GM12878 (cell line): ENCODE data around the gene ARFRP1. TPM values are rescaled to one million over a fixed set of nuclear protein-coding genes. Genes with fewer than 3 reads are reported as not detected.

ENCODE experiments used
- ATAC-seq: fragments of 200-7000 bp; cut with Tn5 transposase; 3 replicates; pipeline ENCODE4 v1.9.1; 2020; ENCODE audit warnings: mild to moderate bottlenecking, moderate library complexity
- BruUV-seq: library from RNA; stranded (reverse); fragments of 400-500 nt; replicated peaks from 2 replicates; lab custom pipeline; 2021; lab: Mats Ljungman, UMichigan
- CTCF ChIA-PET: fragments of 300-600 bp; sonication (Branson Sonifier 250); formaldehyde crosslinking; extraction: SDS; loops from one replicate; lab custom pipeline; 2021; ENCODE audit warnings: inconsistent platforms; lab: Yijun Ruan, JAX
- POLR2A ChIA-PET: fragments of 350-600 bp; formaldehyde crosslinking; extraction: SDS; loops from one replicate; lab custom pipeline; 2021; ENCODE audit warnings: inconsistent platforms; lab: Charles Lee
- RAD21 ChIA-PET: fragments of 300-600 bp; sonication (Branson Sonifier 250); formaldehyde crosslinking; loops from one replicate; lab custom pipeline; 2023; ENCODE audit warnings: antibody characterized with exemption; ENCODE audit not compliant: unreplicated experiment; lab: Charles Lee
- SMC1A ChIA-PET: fragments of 300-600 bp; sonication (Branson Sonifier 250); formaldehyde crosslinking; loops from one replicate; lab custom pipeline; 2023; ENCODE audit not compliant: unreplicated experiment, uncharacterized antibody; lab: Charles Lee
- DNase-seq: peaks from one replicate; pipeline ENCODE4 v3.0.0-alpha.2; 2011; ENCODE audit warnings: low read depth, low spot score
- FAIRE-seq: peaks from 3 replicates; lab custom pipeline; 2011; peaks lifted over from hg19 to GRCh38; lab: Jason Lieb, UNC
- H2AFZ ChIP-seq: 2 replicates; pipeline ENCODE4 v1.6.0; 2011; ENCODE audit warnings: low read depth, low read length, control low read depth; ENCODE audit not compliant: control insufficient read depth
- H3K27ac ChIP-seq: 2 replicates; pipeline ENCODE4 v1.5.1; 2011; ENCODE audit warnings: control low read depth; ENCODE audit not compliant: control insufficient read depth, insufficient read depth
- H3K27me3 ChIP-seq, 2 experiments: replicated peaks in 1 of 2; 2 replicates each; pipeline versions ENCODE4 v1.6.0 to v1.6.1; 2011; ENCODE audit warnings: low read length in 1 of 2; ENCODE audit not compliant: control insufficient read depth in 2 of 2, insufficient read depth in 2 of 2
- H3K36me3 ChIP-seq, 2 experiments: 2 replicates each; pipeline ENCODE4 v1.5.1; 2011; ENCODE audit warnings: low read length in 1 of 2; ENCODE audit not compliant: control insufficient read depth in 2 of 2, insufficient read depth in 2 of 2
- H3K4me1 ChIP-seq: 2 replicates; pipeline ENCODE4 v1.6.1; 2011; ENCODE audit warnings: mild to moderate bottlenecking, low read length, moderate library complexity, mixed read lengths; ENCODE audit not compliant: control insufficient read depth, insufficient read depth
- H3K4me2 ChIP-seq: 2 replicates; pipeline ENCODE4 v1.6.0; 2011; ENCODE audit warnings: control low read depth; ENCODE audit not compliant: control insufficient read depth, insufficient read depth
- H3K4me3 ChIP-seq: fragments of 200-600 bp; sonication (generic); 2 replicates; pipeline ENCODE4 v1.5.1; 2016
- H3K79me2 ChIP-seq: 2 replicates; pipeline ENCODE4 v1.6.0; 2011; ENCODE audit warnings: low read length; ENCODE audit not compliant: control insufficient read depth, insufficient read depth
- H3K9ac ChIP-seq: 2 replicates; pipeline ENCODE4 v1.8.0; 2011; ENCODE audit warnings: low read length, control low read depth, mixed read lengths; ENCODE audit not compliant: control insufficient read depth, insufficient read depth
- H3K9me3 ChIP-seq: replicated peaks from 3 replicates; pipeline ENCODE4 v1.5.1; 2011; ENCODE audit warnings: mild to moderate bottlenecking, low read length; ENCODE audit not compliant: control insufficient read depth, insufficient read depth
- H4K20me1 ChIP-seq: 2 replicates; pipeline ENCODE4 v1.6.0; 2011; ENCODE audit not compliant: control insufficient read depth, insufficient read depth
- CHD1 ChIP-seq: IDR thresholded peaks from 2 replicates; pipeline ENCODE4 v1.6.1; 2012; ENCODE audit warnings: low read depth, low read length, improper control_type of control experiment
- CHD4 ChIP-seq: fragments of 200-600 bp; sonication (generic); IDR thresholded peaks from 2 replicates; pipeline ENCODE4 v1.6.1; 2016; ENCODE audit warnings: mild to moderate bottlenecking
- EED ChIP-seq: sonication (generic); IDR thresholded peaks from 2 replicates; pipeline ENCODE4 v1.6.1; 2016; ENCODE audit warnings: antibody characterized with exemption, low read depth
- HDGF ChIP-seq: fragments of 450-650 bp; IDR thresholded peaks from 2 replicates; pipeline ENCODE4 v1.6.1; 2016; ENCODE audit warnings: antibody characterized with exemption
- PML ChIP-seq: IDR thresholded peaks from 2 replicates; pipeline ENCODE4 v1.6.1; 2012; ENCODE audit warnings: low read length, inconsistent platforms
- SMAD1 ChIP-seq: fragments of 450-650 bp; IDR thresholded peaks from 2 replicates; pipeline ENCODE4 v1.6.1; 2018; ENCODE audit warnings: mild to moderate bottlenecking, low read depth; ENCODE audit not compliant: partially characterized antibody
- SUZ12 ChIP-seq: fragments of 200-600 bp; sonication (generic); IDR thresholded peaks from one replicate; pipeline ENCODE4 v1.6.1; 2018; ENCODE audit warnings: antibody characterized with exemption, mild to moderate bottlenecking; ENCODE audit not compliant: unreplicated experiment
- TARDBP ChIP-seq: IDR thresholded peaks from 2 replicates; pipeline ENCODE4 v1.6.1; 2016; ENCODE audit warnings: borderline replicate concordance
- ZBED1 ChIP-seq: IDR thresholded peaks from 2 replicates; pipeline ENCODE4 v1.6.1; 2016; ENCODE audit warnings: borderline replicate concordance
- WGBS: methylation state at CpG from one replicate; pipeline ENCODE4 v1.1.6; 2016; ENCODE audit warnings: low lambda C conversion rate; ENCODE audit not compliant: insufficient replicate concordance, insufficient coverage; ENCODE audit errors: missing lambda C conversion rate; 5-methylcytosine and 5-hydroxymethylcytosine counted together
- in situ Hi-C: fragments of 300-500 bp; cut with MboI; formaldehyde crosslinking; loops from 9 replicates; pipeline ENCODE4 v1.14.3; 2018; ENCODE audit warnings: mixed read lengths
- intact Hi-C: fragments of 100-400 bp; cut with micrococcal nuclease; formaldehyde crosslinking; loops from one replicate; pipeline ENCODE4 v1.14.2; 2022; ENCODE audit not compliant: unreplicated experiment
- polyA plus RNA-seq, 11 experiments: library from polyadenylated mRNA; depleted of rRNA in 4 of 11; unstranded in 6 of 11; stranded (reverse) in 5 of 11; fragments of >200 nt; fragmentation: Nextera tagmentation in 4 of 11; fragmentation: Illumina TruSeq in 1 of 11; extraction: Ambion mirVana in 4 of 11; extraction: Trizol in 1 of 11; gene quantifications; 1 replicate in 1 of 11; 2 replicates in 10 of 11; pipeline versions ENCODE4 v1.2.1 to v1.2.3, GENCODE V29; 2011 to 2016; ENCODE audit warnings: inconsistent platforms in 2 of 11, missing spikeins in 2 of 11, low read depth in 1 of 11
- total RNA-seq, 4 experiments: library from RNA; depleted of rRNA in 3 of 4; stranded (reverse); fragments of >200 nt in 3 of 4; fragmentation: Illumina TruSeq in 1 of 4; extraction: Trizol in 1 of 4; gene quantifications; 2 replicates each; pipeline versions ENCODE4 v1.2.1 to v1.2.3, GENCODE V29; 2013 to 2021
- TF ChIP-seq, protein P1 (sequence below): IDR thresholded peaks from 2 replicates; pipeline ENCODE4 v1.6.1; 2012; ENCODE audit warnings: mild to moderate bottlenecking, low read depth, low read length
- TF ChIP-seq, protein P2 (sequence below): fragments of 450-650 bp; IDR thresholded peaks from 2 replicates; pipeline ENCODE4 v1.6.1; 2016; ENCODE audit warnings: mild to moderate bottlenecking
- TF ChIP-seq, protein P3 (sequence below): fragments of 450-650 bp; IDR thresholded peaks from 2 replicates; pipeline ENCODE4 v1.6.1; 2017; ENCODE audit warnings: low read depth, mild to moderate bottlenecking, moderate library complexity

Gene ARFRP1
- total and polyA plus RNA-seq, 10 of the 15 experiments (the other 5 are each of a cell fraction or from before 2014, with no cell fraction given) = 0.37 to 71.7 (median 34.6) TPM

DNA sequence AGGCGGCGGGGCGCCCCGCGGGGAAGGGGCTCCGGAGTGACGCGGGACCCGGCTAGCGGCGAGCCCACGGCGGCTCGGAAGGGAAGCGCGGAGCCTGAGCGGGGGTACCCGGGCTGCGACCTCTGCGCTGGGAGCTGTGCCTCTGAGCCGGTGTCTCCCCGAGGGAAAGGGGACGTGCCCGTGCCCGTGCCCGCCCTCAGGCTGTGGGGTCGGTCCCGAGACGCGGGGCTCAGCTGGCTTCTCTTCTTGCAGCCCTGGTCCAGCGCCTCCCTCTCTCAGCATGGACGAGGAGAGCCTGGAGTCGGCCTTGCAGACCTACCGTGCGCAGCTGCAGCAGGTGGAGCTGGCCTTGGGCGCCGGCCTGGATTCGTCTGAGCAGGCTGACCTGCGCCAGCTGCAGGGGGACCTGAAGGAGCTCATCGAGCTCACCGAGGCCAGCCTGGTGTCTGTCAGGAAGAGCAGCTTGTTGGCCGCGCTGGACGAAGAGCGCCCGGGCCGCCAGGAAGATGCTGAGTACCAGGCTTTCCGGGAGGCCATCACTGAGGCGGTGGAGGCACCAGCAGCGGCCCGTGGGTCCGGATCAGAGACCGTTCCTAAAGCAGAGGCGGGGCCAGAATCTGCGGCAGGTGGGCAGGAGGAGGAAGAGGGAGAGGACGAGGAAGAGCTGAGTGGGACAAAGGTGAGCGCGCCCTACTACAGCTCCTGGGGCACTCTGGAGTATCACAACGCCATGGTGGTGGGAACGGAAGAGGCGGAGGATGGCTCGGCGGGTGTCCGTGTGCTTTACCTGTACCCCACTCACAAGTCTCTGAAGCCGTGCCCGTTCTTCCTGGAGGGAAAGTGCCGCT lies 749 bp upstream of the ARFRP1 start (continued):
- TF ChIP-seq, protein P1, sequence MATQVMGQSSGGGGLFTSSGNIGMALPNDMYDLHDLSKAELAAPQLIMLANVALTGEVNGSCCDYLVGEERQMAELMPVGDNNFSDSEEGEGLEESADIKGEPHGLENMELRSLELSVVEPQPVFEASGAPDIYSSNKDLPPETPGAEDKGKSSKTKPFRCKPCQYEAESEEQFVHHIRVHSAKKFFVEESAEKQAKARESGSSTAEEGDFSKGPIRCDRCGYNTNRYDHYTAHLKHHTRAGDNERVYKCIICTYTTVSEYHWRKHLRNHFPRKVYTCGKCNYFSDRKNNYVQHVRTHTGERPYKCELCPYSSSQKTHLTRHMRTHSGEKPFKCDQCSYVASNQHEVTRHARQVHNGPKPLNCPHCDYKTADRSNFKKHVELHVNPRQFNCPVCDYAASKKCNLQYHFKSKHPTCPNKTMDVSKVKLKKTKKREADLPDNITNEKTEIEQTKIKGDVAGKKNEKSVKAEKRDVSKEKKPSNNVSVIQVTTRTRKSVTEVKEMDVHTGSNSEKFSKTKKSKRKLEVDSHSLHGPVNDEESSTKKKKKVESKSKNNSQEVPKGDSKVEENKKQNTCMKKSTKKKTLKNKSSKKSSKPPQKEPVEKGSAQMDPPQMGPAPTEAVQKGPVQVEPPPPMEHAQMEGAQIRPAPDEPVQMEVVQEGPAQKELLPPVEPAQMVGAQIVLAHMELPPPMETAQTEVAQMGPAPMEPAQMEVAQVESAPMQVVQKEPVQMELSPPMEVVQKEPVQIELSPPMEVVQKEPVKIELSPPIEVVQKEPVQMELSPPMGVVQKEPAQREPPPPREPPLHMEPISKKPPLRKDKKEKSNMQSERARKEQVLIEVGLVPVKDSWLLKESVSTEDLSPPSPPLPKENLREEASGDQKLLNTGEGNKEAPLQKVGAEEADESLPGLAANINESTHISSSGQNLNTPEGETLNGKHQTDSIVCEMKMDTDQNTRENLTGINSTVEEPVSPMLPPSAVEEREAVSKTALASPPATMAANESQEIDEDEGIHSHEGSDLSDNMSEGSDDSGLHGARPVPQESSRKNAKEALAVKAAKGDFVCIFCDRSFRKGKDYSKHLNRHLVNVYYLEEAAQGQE = no peak
- TF ChIP-seq TARDBP (no peak), PML (no peak), ZBED1 (no peak)

DNA sequence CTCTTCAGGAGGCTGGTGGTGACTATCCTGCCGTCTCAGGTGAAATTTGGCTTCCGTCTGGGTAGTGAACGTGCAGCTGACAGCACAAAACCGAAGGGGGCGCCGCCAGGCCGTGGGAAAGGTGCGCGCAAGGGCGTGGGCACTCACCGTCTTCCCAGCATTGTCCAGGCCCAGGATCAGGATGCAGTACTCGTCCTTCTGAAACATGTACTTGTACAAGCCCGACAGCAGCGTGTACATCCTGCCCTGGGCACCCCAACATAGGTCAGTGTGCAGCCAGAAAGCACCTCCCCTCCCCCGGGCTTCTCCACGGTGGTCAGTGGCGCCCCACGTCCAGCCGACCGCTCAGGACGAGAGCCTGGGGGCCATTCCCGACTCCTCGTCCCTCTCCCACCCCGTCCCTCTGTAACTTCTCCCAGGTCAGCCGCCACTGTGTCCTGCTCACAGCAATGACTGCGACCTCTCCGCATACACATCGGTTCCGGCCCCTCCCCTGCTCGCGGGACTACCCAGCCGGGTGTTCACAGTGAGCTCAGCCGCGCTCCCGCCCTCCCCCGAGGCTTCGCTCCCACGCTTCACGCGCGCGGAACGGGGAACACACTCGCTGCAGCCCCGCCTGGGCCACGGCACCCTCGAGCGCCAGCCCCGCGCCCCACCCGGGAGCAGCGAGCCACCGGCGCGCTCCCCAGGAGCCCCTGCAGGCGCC lies 771 bp downstream of the ARFRP1 start:
- ChIA-PET POLR2A (interaction anchor here (0.6 to 1.6 kb wide), 3 partner anchors 30 to 352 kb away, joined by 3 to 5 read pairs (median 4); partner anchors contain the start of genes LIME1 and SLC2A4RG), CTCF (interaction anchor here (0.6 to 3.3 kb wide), 24 partner anchors 8 to 270 kb away, joined by 3 to 28 read pairs (median 4); partner anchors contain the start of genes LIME1, RTEL1, SLC2A4RG and TPD52L2), SMC1A (interaction anchor here (1.0 to 2.6 kb wide), 7 partner anchors 16 to 169 kb away, joined by 4 to 14 read pairs (median 5); partner anchors contain the start of genes LIME1 and TPD52L2), RAD21 (interaction anchor here (1.0 to 2.4 kb wide), 10 partner anchors 31 to 187 kb away, joined by 3 to 32 read pairs (median 6); partner anchors contain the start of genes LIME1, PTK6, RTEL1 and SLC2A4RG)
- DNase-seq = no peak
- WGBS = under 1% methylated on average over 45 of the region's 56 CpGs
- Histone ChIP-seq H3K36me3 (peaks cover 5 to 23% of the 10 kb centered on the region in 2 experiments), H3K27ac (peak overlapping the region; percentile 74), H3K27me3 (no peaks in the 10 kb centered on the region), H3K4me3 (peak overlapping the region; percentile 89), H3K79me2 (peaks cover 46% of the 10 kb centered on the region), H3K4me1 (peaks cover 12% of the 10 kb centered on the region), H3K9ac (peak overlapping the region; percentile 77), H4K20me1 (no peaks in the 10 kb centered on the region), H3K4me2 (peak overlapping the region; percentile 87), H3K9me3 (peaks cover under 1% of the 10 kb centered on the region; the same call in 2 of the 3 replicates), H2AFZ (peak overlapping the region; percentile 6)
- ATAC-seq = peak; percentile 75
- FAIRE-seq = peak; percentile 98
- intact Hi-C loops (loop anchor here (2.0 kb wide), 4 partner anchors 30 to 250 kb away; partner anchors contain the start of genes LIME1, TPD52L2 and UCKL1), in situ Hi-C loops (loop anchor here (5.0 kb wide), 1 partner anchor 150 kb away; no protein-coding TSS in a partner anchor)
- BruUV-seq = no TSS peak
- TF ChIP-seq CHD1 (no peak), SUZ12 (no peak), CHD4 (no peak), HDGF (peak; percentile 66; the same call in 1 of the 2 replicates), SMAD1 (no peak), EED (peak; percentile 68), TARDBP (0 out of 2 replicates have a peak, but pooled peaks have one; percentile 29)
- TF ChIP-seq, protein P2, sequence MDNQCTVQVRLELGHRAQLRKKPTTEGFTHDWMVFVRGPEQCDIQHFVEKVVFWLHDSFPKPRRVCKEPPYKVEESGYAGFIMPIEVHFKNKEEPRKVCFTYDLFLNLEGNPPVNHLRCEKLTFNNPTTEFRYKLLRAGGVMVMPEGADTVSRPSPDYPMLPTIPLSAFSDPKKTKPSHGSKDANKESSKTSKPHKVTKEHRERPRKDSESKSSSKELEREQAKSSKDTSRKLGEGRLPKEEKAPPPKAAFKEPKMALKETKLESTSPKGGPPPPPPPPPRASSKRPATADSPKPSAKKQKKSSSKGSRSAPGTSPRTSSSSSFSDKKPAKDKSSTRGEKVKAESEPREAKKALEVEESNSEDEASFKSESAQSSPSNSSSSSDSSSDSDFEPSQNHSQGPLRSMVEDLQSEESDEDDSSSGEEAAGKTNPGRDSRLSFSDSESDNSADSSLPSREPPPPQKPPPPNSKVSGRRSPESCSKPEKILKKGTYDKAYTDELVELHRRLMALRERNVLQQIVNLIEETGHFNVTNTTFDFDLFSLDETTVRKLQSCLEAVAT = 0 out of 2 replicates have a peak, but pooled peaks have one; percentile 43
- TF ChIP-seq, protein P3, sequence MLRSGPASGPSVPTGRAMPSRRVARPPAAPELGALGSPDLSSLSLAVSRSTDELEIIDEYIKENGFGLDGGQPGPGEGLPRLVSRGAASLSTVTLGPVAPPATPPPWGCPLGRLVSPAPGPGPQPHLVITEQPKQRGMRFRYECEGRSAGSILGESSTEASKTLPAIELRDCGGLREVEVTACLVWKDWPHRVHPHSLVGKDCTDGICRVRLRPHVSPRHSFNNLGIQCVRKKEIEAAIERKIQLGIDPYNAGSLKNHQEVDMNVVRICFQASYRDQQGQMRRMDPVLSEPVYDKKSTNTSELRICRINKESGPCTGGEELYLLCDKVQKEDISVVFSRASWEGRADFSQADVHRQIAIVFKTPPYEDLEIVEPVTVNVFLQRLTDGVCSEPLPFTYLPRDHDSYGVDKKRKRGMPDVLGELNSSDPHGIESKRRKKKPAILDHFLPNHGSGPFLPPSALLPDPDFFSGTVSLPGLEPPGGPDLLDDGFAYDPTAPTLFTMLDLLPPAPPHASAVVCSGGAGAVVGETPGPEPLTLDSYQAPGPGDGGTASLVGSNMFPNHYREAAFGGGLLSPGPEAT = 0 out of 2 replicates have a peak, but pooled peaks have one; percentile 40
